Mesothelial cell of epicardium (in vitro differentiated cells): ENCODE data around the gene TJAP1. TPM values are rescaled to one million over a fixed set of nuclear protein-coding genes. Genes with fewer than 3 reads are reported as not detected.

Source experiments
- DNase-seq, 2 experiments: peaks; one replicate each; pipeline ENCODE4 v3.0.0; 2021; ENCODE audit warnings: low spot score in 2 of 2; ENCODE audit not compliant: unreplicated experiment in 2 of 2
- H3K27ac Mint-ChIP-seq: 2 replicates; pipeline ENCODE4 v1.8.0; 2021; ENCODE audit warnings: mixed read lengths
- H3K27me3 Mint-ChIP-seq: 2 replicates; pipeline ENCODE4 v1.8.0; 2021; ENCODE audit warnings: low read depth, mixed read lengths
- H3K36me3 Mint-ChIP-seq: 2 replicates; pipeline ENCODE4 v1.8.0; 2021; ENCODE audit warnings: mixed read lengths
- H3K4me1 Mint-ChIP-seq: 2 replicates; pipeline ENCODE4 v1.8.0; 2021; ENCODE audit warnings: mixed read lengths
- H3K4me3 Mint-ChIP-seq: 2 replicates; pipeline ENCODE4 v1.8.0; 2021; ENCODE audit warnings: mild to moderate bottlenecking, moderate library complexity, mixed read lengths
- H3K9me3 Mint-ChIP-seq: 2 replicates; pipeline ENCODE4 v1.8.0; 2021; ENCODE audit warnings: mixed read lengths
- total RNA-seq: library from RNA; stranded (reverse); gene quantifications from 3 replicates; pipeline ENCODE4 v1.2.1, GENCODE V29; 2021
- TF ChIP-seq, protein P1 (sequence below): fragments of 200-600 bp; sonication (generic); IDR thresholded peaks from one replicate; pipeline ENCODE4 v1.5.0; 2021; ENCODE audit warnings: antibody characterized with exemption; ENCODE audit not compliant: unreplicated experiment

Gene TJAP1
- total RNA-seq, 1 donor from 2014 or later = 49.7 TPM

DNA sequence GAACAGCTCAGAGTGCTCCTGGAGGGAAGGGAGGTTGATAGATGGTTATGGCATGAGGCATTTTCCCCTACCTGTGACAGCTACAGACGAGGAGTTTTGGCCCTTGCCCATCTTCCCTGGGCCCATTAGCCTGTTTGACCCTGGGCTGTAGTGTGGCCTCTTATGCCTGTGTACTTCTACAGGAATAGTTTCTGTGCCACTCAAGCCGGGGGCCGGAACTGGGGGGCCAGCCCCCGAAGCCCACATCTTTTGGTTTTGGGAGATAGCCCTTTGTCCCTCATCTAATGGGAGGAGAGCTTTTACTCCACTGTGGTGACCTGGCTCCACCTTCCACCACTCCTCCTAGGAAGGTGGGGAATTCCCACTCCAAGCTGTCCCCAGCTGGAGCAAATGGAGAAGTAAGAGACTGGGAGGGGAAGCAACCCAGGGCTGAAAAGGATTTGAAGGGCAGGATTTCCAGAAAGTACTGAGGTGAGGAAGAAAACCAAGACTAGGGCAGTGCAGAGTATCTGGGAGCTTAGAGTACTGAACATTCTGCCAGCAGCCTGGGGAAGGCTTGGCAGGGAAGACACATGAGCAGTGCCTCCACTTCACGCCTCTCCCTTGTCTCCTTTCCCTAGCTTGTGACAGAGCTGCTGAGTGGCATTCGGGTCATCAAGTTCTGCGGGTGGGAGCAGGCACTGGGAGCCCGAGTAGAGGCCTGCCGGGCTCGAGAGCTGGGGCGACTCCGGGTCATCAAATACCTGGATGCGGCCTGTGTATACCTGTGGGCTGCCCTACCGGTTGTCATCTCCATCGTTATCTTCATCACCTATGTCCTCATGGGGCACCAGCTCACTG, 43.1 kb upstream of the TJAP1 start:
- H3K27ac Mint-ChIP-seq = peak overlapping the region; percentile 81
- TF ChIP-seq, protein P1, sequence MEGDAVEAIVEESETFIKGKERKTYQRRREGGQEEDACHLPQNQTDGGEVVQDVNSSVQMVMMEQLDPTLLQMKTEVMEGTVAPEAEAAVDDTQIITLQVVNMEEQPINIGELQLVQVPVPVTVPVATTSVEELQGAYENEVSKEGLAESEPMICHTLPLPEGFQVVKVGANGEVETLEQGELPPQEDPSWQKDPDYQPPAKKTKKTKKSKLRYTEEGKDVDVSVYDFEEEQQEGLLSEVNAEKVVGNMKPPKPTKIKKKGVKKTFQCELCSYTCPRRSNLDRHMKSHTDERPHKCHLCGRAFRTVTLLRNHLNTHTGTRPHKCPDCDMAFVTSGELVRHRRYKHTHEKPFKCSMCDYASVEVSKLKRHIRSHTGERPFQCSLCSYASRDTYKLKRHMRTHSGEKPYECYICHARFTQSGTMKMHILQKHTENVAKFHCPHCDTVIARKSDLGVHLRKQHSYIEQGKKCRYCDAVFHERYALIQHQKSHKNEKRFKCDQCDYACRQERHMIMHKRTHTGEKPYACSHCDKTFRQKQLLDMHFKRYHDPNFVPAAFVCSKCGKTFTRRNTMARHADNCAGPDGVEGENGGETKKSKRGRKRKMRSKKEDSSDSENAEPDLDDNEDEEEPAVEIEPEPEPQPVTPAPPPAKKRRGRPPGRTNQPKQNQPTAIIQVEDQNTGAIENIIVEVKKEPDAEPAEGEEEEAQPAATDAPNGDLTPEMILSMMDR = no peak
- H3K9me3 Mint-ChIP-seq = no peaks in the 10 kb centered on the region
- no peak for DNase-seq
- H3K36me3 Mint-ChIP-seq = peaks cover 3% of the 10 kb centered on the region
- peaks cover 27% of the 10 kb centered on the region for H3K4me1 Mint-ChIP-seq
- H3K27me3 Mint-ChIP-seq = no peaks in the 10 kb centered on the region
- H3K4me3 Mint-ChIP-seq = no peak overlapping the region

DNA sequence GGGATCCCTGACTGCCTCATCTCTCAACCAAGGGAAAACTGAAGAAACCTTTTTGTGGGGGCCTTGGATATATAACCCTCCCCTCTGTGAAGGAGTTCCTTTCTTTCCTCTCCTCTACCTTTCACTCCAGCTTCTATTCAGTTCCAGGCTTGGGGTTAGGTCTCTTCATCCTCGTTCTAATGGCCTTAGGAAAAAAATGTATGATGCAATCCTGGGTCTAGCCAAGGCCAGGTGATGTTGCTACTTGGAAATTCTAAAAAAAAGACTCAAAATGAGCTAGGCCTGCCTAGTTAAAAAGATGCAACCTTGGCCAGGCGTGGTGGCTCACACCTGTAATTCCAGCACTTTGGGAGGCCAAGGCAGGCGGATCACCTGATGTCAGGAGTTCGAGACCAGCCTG, 42.4 kb upstream of the TJAP1 start:
- DNase-seq = no peak
- Mint-ChIP-seq H3K4me3 (no peak overlapping the region), H3K27me3 (no peaks in the 10 kb centered on the region), H3K9me3 (no peaks in the 10 kb centered on the region), H3K4me1 (peaks cover 27% of the 10 kb centered on the region), H3K27ac (no peak overlapping the region), H3K36me3 (peaks cover 3% of the 10 kb centered on the region)
- TF ChIP-seq, protein P1 = no peak

DNA sequence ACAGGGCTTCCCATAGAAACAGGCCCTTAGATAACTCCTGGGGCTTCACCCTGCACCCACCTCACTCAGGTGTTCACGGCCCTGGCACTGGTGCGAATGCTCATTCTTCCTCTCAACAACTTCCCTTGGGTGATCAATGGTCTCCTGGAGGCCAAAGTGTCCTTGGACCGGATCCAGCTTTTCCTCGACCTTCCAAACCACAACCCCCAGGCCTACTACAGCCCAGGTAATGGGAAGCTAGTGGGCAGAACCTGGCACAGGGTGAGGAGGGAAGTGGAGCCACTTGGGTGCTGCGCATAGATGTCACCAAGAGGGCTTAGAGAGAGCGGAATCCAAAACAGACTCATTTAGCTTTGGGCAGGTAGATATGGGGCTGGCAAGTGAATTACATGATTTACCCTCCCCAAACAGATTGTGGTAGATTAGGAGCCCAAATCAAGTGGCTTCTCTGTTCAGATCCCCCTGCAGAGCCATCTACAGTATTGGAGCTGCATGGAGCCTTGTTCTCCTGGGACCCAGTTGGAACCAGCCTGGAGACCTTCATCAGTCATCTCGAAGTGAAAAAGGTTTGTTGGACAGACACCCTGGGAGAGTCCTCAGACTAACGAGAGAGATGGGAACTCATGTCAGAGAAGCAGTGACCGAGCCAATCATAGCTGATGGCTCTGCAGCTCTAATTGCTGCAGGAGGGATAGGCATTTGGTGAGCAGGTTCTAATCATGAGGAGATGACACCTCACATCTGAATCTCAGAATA, 41.5 kb upstream of the TJAP1 start:
- Mint-ChIP-seq H3K9me3 (no peaks in the 10 kb centered on the region), H3K27ac (peak overlapping the region; percentile 98), H3K36me3 (peaks cover 3% of the 10 kb centered on the region), H3K4me1 (peaks cover 27% of the 10 kb centered on the region), H3K4me3 (no peak overlapping the region), H3K27me3 (no peaks in the 10 kb centered on the region)
- DNase-seq = no peak
- TF ChIP-seq, protein P1 = no peak

DNA sequence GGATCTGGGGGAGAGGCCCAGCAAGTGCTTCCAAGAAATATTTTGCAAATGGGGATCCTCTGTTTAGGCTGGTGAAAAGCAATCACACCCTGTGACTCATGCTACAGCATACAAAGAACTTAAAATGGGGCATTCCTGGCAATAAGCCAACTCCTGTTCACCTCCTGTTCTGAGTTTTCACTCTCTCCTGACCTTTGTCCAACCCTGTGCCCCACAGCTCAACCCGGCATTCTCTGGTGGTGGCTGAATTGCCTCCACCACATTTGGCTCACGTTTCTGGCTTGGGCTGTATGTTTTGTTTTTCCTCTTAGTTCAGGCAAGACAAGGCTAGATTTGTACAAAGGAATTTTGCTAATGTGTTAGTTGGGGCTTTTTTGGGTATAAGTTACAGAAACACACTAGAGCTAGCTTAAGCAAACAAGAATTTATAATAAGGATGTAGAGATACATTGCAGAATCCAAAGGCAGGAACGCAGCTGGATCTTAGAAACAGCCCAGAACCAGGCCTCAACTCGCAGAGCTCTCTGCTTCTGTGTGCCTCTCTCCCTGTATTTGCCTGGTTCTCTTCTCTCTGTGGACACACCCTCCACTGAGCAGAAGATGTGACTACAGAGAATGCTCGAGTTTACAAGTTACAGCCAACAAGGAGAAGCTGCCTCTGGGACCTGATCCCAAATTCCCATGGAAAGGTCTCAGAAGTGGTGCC, 40.6 kb upstream of the TJAP1 start:
- H3K27me3 Mint-ChIP-seq = no peaks in the 10 kb centered on the region
- H3K27ac Mint-ChIP-seq = peak overlapping the region; percentile 98
- H3K9me3 Mint-ChIP-seq = no peaks in the 10 kb centered on the region
- peaks cover 27% of the 10 kb centered on the region for H3K4me1 Mint-ChIP-seq
- no peak overlapping the region for H3K4me3 Mint-ChIP-seq
- no peak for DNase-seq
- TF ChIP-seq, protein P1 = no peak
- peaks cover 7% of the 10 kb centered on the region for H3K36me3 Mint-ChIP-seq

DNA sequence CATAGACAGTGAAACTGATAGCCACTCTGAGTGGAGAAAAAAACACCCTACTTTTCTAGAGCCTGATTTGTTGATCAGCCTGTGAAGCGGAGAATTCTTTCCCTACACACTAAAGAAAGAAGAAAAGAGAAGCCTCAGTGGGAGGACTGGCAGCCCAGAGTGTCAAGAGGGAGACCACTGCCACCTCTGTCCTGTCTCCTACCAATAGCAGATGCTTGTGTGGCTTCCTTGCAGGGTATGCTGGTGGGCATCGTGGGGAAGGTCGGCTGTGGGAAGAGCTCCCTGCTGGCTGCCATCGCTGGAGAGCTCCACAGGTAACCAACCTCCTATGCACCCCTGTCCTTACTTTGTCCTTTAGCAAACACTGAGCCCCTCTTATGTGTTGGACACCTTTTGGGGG, 39.7 kb upstream of the TJAP1 start:
- peaks cover 27% of the 10 kb centered on the region for H3K4me1 Mint-ChIP-seq
- DNase-seq = no peak
- H3K4me3 Mint-ChIP-seq = no peak overlapping the region
- TF ChIP-seq, protein P1 = no peak
- peaks cover 6% of the 10 kb centered on the region for H3K36me3 Mint-ChIP-seq
- H3K9me3 Mint-ChIP-seq = no peaks in the 10 kb centered on the region
- H3K27ac Mint-ChIP-seq = peak overlapping the region; percentile 98
- H3K27me3 Mint-ChIP-seq = no peaks in the 10 kb centered on the region
